Stimulated activated naive CD8-positive, alpha-beta T cell treated with anti-CD3 and anti-CD28 coated beads, Interleukin-15, amount 100 ng/mL, for 72 hours (primary cell): Measurements from ENCODE around the gene HSPA14.
"Not testable (repeated sequence)": the region's sequence is repeated elsewhere in the genome, so short reads cannot be mapped to it uniquely, and the experiment has no call there.

Experiments used
- ATAC-seq: fragments of 150-1000 bp; cut with Tn5 transposase; 2 replicates; pipeline ENCODE4 v1.10.0; 2021; ENCODE audit warnings: mild to moderate bottlenecking, moderate library complexity
- DNase-seq, 2 donors: peaks; one replicate each; pipeline ENCODE4 v3.0.0; 2021 to 2022
- H3K27ac Mint-ChIP-seq, 2 donors: one replicate each; pipeline ENCODE4 v1.8.0; 2022; ENCODE audit warnings: mild to moderate bottlenecking in 2 of 2, mixed read lengths in 2 of 2, moderate library complexity in 2 of 2
- H3K27me3 Mint-ChIP-seq: one replicate; pipeline ENCODE4 v1.8.0; 2022; ENCODE audit warnings: mixed read lengths
- H3K4me1 Mint-ChIP-seq: one replicate; pipeline ENCODE4 v1.8.0; 2022; ENCODE audit warnings: mild to moderate bottlenecking, mixed read lengths
- H3K4me3 Mint-ChIP-seq, 2 donors: one replicate each; pipeline ENCODE4 v1.8.0; 2022; ENCODE audit warnings: mild to moderate bottlenecking in 2 of 2, mixed read lengths in 2 of 2, moderate library complexity in 1 of 2
- H3K9me3 Mint-ChIP-seq, 2 donors: one replicate each; pipeline ENCODE4 v1.8.0; 2022; ENCODE audit warnings: mixed read lengths in 2 of 2

Gene HSPA14

GRCh38 chr10:14860791-14861190 lies 22.7 kb downstream of the HSPA14 start:
- DNase-seq (no peak), ATAC-seq (no peak)
- Mint-ChIP-seq H3K4me1 (no peaks in the 10 kb centered on the region), H3K27ac (peak overlapping the region in 1 of 2 donors; percentile 7), H3K4me3 (no peak overlapping the region), H3K27me3 (no peaks in the 10 kb centered on the region), H3K9me3 (no peaks in the 10 kb centered on the region)

GRCh38 chr10:14864466-14864865 lies 26.4 kb downstream of the HSPA14 start:
- H3K27ac Mint-ChIP-seq, H3K9me3 Mint-ChIP-seq, ATAC-seq, H3K4me1 Mint-ChIP-seq, H3K4me3 Mint-ChIP-seq, DNase-seq, H3K27me3 Mint-ChIP-seq: not testable (repeated sequence)

GRCh38 chr10:14864871-14865270 lies 26.8 kb downstream of the HSPA14 start:
- not testable (repeated sequence) for ATAC-seq, DNase-seq, H3K4me3 Mint-ChIP-seq, H3K4me1 Mint-ChIP-seq, H3K27me3 Mint-ChIP-seq, H3K9me3 Mint-ChIP-seq, H3K27ac Mint-ChIP-seq

GRCh38 chr10:14873090-14873760 lies 35.1 kb downstream of the HSPA14 start:
- ATAC-seq (no peak), DNase-seq (no peak)
- Mint-ChIP-seq H3K4me1 (peaks cover 19% of the 10 kb centered on the region), H3K9me3 (no peaks in the 10 kb centered on the region), H3K27ac (no peak overlapping the region), H3K4me3 (no peak overlapping the region), H3K27me3 (no peaks in the 10 kb centered on the region)

- DNase-seq (no peak), ATAC-seq (no peak)
- Mint-ChIP-seq H3K4me1 (peaks cover 27% of the 10 kb centered on the region), H3K4me3 (no peak overlapping the region), H3K9me3 (no peaks in the 10 kb centered on the region), H3K27ac (no peak overlapping the region), H3K27me3 (no peaks in the 10 kb centered on the region)
These were observed 37.8 kb downstream of the HSPA14 start for GRCh38 chr10:14875941-14876340.

GRCh38 chr10:14876764-14877163 lies 38.7 kb downstream of the HSPA14 start:
- DNase-seq: no peak
- Mint-ChIP-seq H3K4me3 (peak overlapping the region; percentile 96 to 98), H3K9me3 (no peaks in the 10 kb centered on the region), H3K27ac (peak overlapping the region; percentile 14 to 42), H3K4me1 (peaks cover 28% of the 10 kb centered on the region), H3K27me3 (no peaks in the 10 kb centered on the region)
- ATAC-seq: no peak

- peaks cover 43% of the 10 kb centered on the region for H3K4me1 Mint-ChIP-seq
- peak within 1 kb of the TSS; percentile 96 to 98 for H3K4me3 Mint-ChIP-seq
- no peaks in the 10 kb centered on the region for H3K27me3 Mint-ChIP-seq
- no peaks in the 10 kb centered on the region for H3K9me3 Mint-ChIP-seq
- H3K27ac Mint-ChIP-seq: peak within 1 kb of the TSS; percentile 92 to 95
- ATAC-seq (peak; percentile 95), DNase-seq (peak; percentile 94 to 96)
These were observed 40.4 kb downstream of the HSPA14 start, which contains the start of gene SUV39H2 for GRCh38 chr10:14878266-14879123. TSS of gene SUV39H2 (plus strand) at chr10:14878866. CDS start at chr10:14878889, 23 bp downstream.

- H3K27me3 Mint-ChIP-seq: no peaks in the 10 kb centered on the region
- DNase-seq: peak; percentile 46 to 50
These were observed 41.2 kb downstream of the HSPA14 start for GRCh38 chr10:14879124-14879927.

GRCh38 chr10:14879928-14880193 lies 41.8 kb downstream of the HSPA14 start:
- ATAC-seq (no peak), DNase-seq (no peak)
- Mint-ChIP-seq H3K4me1 (peaks cover 43% of the 10 kb centered on the region), H3K27ac (peak overlapping the region in 1 of 2 donors; percentile 92), H3K4me3 (peak overlapping the region; percentile 95 to 98), H3K27me3 (no peaks in the 10 kb centered on the region), H3K9me3 (no peaks in the 10 kb centered on the region)

More at GRCh38 chr10:14879124-14879927, 41.2 kb downstream of the HSPA14 start:
- H3K9me3 Mint-ChIP-seq: no peaks in the 10 kb centered on the region
- H3K27ac Mint-ChIP-seq: peak overlapping the region; percentile 89 to 92
- peaks cover 43% of the 10 kb centered on the region for H3K4me1 Mint-ChIP-seq
- H3K4me3 Mint-ChIP-seq: peak overlapping the region; percentile 95 to 98
- peak; percentile 37 for ATAC-seq

GRCh38 chr10:14880229-14880628 lies 42.1 kb downstream of the HSPA14 start:
- DNase-seq (no peak), ATAC-seq (no peak)
- no peak overlapping the region for H3K27ac Mint-ChIP-seq
- H3K27me3 Mint-ChIP-seq: no peaks in the 10 kb centered on the region
- peaks cover 43% of the 10 kb centered on the region for H3K4me1 Mint-ChIP-seq
- peak overlapping the region; percentile 95 to 98 for H3K4me3 Mint-ChIP-seq
- no peaks in the 10 kb centered on the region for H3K9me3 Mint-ChIP-seq

- Mint-ChIP-seq H3K27me3 (no peaks in the 10 kb centered on the region), H3K4me3 (no peak overlapping the region), H3K27ac (no peak overlapping the region), H3K4me1 (peaks cover 23% of the 10 kb centered on the region), H3K9me3 (no peaks in the 10 kb centered on the region)
- peak; percentile 69 for ATAC-seq
- DNase-seq: no peak
These were observed 46.0 kb downstream of the HSPA14 start for GRCh38 chr10:14884082-14884481.

GRCh38 chr10:14889318-14889717 lies 51.2 kb downstream of the HSPA14 start:
- no peaks in the 10 kb centered on the region for H3K27me3 Mint-ChIP-seq
- H3K4me1 Mint-ChIP-seq: no peaks in the 10 kb centered on the region
- no peaks in the 10 kb centered on the region for H3K9me3 Mint-ChIP-seq
- DNase-seq (no peak), ATAC-seq (no peak)
- H3K27ac Mint-ChIP-seq: peak overlapping the region in 1 of 2 donors; percentile 41
- H3K4me3 Mint-ChIP-seq: no peak overlapping the region

GRCh38 chr10:14891151-14891550 lies 53.0 kb downstream of the HSPA14 start:
- H3K4me3 Mint-ChIP-seq: no peak overlapping the region

GRCh38 chr10:14904316-14904732 lies 66.2 kb downstream of the HSPA14 start:
- Mint-ChIP-seq H3K9me3 (peaks cover 0 to 3% of the 10 kb centered on the region in 2 donors), H3K27ac (no peak overlapping the region), H3K4me3 (no peak overlapping the region), H3K4me1 (no peaks in the 10 kb centered on the region), H3K27me3 (no peaks in the 10 kb centered on the region)
- peak; percentile 55 for ATAC-seq
- DNase-seq: no peak

More at GRCh38 chr10:14891151-14891550, 53.0 kb downstream of the HSPA14 start:
- Mint-ChIP-seq H3K4me1 (no peaks in the 10 kb centered on the region), H3K9me3 (no peaks in the 10 kb centered on the region), H3K27ac (no peak overlapping the region), H3K27me3 (no peaks in the 10 kb centered on the region)
- DNase-seq (no peak), ATAC-seq (no peak)

- H3K9me3 Mint-ChIP-seq: peaks cover 0 to 3% of the 10 kb centered on the region in 2 donors
- no peak overlapping the region for H3K4me3 Mint-ChIP-seq
- H3K27ac Mint-ChIP-seq: no peak overlapping the region
- ATAC-seq: no peak
- no peaks in the 10 kb centered on the region for H3K4me1 Mint-ChIP-seq
- no peak for DNase-seq
- H3K27me3 Mint-ChIP-seq: no peaks in the 10 kb centered on the region
These were observed 66.8 kb downstream of the HSPA14 start for GRCh38 chr10:14904864-14905263.
